NCI-H526 (cell line): ENCODE results near the gene CHMP1A.

Experiments used
- DNase-seq, 2 experiments: peaks; one replicate each; lab custom pipeline; 2025; lab: John Stamatoyannopoulos, UW

CHMP1A gene

DNA sequence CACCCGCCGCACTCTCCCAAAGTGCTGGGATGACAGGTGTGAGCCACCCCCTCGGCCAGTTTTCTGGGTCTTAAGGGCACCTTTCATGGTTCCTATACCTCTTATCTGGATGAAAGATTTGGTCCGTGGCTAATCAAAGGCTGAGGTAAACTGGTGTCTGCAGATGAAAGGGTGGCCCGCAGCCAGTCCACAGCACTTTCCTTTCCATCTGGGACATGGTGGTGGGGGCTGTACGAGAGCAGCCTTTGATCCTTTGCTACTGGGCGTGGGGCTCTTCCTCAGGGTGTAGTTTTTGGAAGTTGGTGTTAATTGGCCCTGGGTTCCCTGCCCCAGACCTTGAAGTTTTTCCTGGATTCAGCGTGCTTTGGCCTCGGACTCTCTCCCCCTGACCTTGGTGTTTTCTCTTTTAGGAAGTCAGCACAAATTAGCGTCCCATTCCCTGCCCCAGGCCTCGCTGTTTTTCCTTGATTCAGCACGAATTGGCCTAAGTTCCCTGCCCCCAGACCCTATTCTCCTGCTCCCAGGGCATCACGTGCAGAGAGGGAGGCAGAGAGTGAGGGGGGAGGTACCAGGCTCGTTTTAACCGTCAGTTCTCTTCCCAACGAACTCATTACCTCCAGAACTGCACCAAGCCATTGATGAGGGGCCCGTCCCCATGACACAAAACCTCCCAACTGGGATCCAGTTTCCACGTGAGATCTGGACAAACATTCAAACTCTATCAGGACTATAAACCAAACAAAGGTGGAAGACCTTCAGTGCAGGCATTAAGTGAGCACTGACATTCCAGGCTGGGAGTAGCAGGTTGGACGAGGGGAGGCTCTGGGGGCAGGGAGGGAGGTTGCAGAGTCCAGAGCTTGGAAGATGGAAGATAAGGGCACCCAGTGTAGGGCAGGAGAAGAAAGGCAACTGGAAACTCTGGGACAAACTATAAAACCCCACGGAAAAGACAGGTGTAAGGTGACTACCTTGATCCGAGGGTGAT lies 32.4 kb downstream of the CHMP1A start:
- DNase-seq = no peak

GRCh38 chr16:89623511-89624261 lies 33.8 kb downstream of the CHMP1A start:
- DNase-seq = no peak

- no peak for DNase-seq
Observed at GRCh38 chr16:89621698-89622409, 35.7 kb downstream of the CHMP1A start.

DNA sequence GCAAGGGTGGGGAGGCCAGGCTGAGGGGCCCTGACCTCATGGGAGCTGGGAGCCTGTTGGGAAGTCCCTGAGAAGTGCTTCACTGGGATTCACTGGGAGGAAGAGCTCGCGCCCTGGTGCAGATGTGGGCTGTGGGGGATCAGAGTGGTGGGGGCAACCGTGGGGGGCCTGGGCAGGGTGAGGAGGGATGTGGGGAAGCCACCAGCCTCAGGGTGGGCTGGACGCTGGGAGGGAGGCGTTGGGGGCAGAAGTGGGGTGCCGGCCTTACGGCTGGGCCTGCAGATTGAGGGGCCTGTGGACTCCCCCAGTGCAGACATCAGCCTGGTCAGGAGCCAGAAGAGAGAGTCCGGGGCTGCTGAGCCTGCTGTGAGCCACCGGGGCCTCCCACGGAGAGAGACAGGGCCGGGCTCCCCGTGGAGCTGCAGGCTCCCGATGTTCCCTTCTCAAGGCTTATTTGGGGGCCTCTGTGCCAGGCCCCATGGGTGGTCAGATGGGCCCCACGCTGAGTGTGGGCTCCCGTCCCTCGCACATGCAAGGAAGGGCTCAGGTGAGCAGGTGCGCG lies 36.3 kb downstream of the CHMP1A start:
- DNase-seq = no peak

- no peak for DNase-seq
Observed at GRCh38 chr16:89620406-89620841, 37.1 kb downstream of the CHMP1A start.

- DNase-seq = no peak
Observed at GRCh38 chr16:89619840-89620239, 37.7 kb downstream of the CHMP1A start.

- DNase-seq = no peak
Observed at GRCh38 chr16:89618109-89618998, 39.2 kb downstream of the CHMP1A start.

GRCh38 chr16:89617036-89617435 lies 40.5 kb downstream of the CHMP1A start:
- DNase-seq = no peak

- DNase-seq = no peak
Observed at GRCh38 chr16:89616623-89617022, 40.9 kb downstream of the CHMP1A start.

GRCh38 chr16:89615596-89616090 lies 41.9 kb downstream of the CHMP1A start:
- peak in 1 of 2 experiments; percentile 19 for DNase-seq

DNA sequence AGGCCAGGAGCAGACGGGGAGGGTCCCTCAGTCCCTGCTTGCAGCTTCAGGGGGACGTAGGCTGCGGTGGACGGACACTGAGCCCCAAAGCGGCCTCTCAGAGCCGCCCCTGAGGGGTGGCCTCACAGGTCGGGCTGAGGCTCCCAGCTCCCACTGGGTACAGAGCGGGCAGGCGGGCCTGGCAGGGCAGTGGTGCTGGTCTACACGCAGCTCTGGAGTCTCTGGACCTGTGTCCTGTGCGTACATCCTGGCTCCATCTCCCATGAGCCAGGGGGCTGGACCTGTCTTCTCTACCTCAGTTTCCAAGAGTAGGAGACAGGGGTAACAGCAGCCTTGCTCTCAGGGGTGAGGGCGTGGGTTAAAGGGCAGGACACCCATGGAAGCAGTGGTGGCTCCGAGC lies 42.3 kb downstream of the CHMP1A start:
- DNase-seq = no peak

- no peak for DNase-seq
Observed at GRCh38 chr16:89613954-89614459, 43.5 kb downstream of the CHMP1A start.

- DNase-seq = no peak
Observed at GRCh38 chr16:89613231-89613953, 44.1 kb downstream of the CHMP1A start, which contains the start of gene DPEP1. DPEP1 (plus strand) TSS chr16:89613642; CDS start chr16:89630411, 16,769 bp downstream.

- no peak for DNase-seq
Observed at GRCh38 chr16:89612415-89613166, 44.9 kb downstream of the CHMP1A start.

GRCh38 chr16:89610108-89610453 lies 47.4 kb downstream of the CHMP1A start:
- DNase-seq = no peak

- peak in 1 of 2 experiments; percentile 45 for DNase-seq
Observed at GRCh38 chr16:89607937-89608740, 49.4 kb downstream of the CHMP1A start.

DNA sequence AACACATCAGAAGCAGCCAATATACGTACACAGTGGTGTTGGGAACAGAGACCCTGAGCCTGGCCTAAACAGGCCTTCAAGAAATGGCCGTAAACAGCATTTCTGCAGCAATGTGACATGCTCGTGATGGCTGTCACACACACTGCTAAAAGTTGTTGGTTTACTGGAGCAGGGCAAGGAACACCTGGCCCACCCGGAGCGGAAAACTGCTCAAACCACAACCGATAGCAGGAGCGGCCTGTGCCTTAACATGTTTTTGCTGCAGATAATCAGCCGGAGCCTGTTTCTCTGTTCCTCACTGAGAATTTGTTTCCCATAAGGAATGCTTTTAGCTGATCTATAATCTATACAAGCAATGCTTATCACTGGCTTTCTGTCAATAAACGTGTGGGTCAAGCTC lies 50.1 kb downstream of the CHMP1A start:
- DNase-seq = no peak

GRCh38 chr16:89606006-89606405 lies 51.5 kb downstream of the CHMP1A start:
- DNase-seq = no peak
